GM11168 (cell line): Measurements from ENCODE around the gene ARHGEF4.

Experiments used
- in situ Hi-C: fragments of 300-500 bp; cut with MboI; formaldehyde crosslinking; loops from one replicate; pipeline ENCODE4 v1.12.0; 2022; ENCODE audit warnings: low sequenced_read_pairs; ENCODE audit not compliant: unreplicated experiment

ARHGEF4 gene

GRCh38 chr2:130997198-130997597, 160.5 kb downstream of the ARHGEF4 start:
- in situ Hi-C loops, result no loop called here

DNA sequence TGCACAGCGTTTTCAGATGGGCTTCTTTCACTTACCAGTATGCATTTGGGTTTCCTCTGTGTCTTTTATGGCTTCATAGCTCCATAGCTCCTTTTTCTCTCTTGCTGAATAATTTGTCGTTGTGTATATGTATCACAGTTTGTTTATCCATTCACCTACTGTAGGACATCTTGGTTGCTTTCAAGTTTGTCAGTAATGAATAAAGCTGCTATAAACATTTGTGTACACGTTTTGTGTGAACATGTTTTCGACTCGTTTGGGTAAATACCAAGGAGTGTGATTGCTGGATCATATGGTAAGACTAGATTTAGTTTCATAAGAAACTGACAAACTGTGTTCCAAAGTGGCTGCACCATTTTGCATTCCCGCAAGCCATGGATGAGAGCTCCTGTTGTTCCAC, 161.8 kb downstream of the ARHGEF4 start:
- in situ Hi-C loops, result no loop called here

DNA sequence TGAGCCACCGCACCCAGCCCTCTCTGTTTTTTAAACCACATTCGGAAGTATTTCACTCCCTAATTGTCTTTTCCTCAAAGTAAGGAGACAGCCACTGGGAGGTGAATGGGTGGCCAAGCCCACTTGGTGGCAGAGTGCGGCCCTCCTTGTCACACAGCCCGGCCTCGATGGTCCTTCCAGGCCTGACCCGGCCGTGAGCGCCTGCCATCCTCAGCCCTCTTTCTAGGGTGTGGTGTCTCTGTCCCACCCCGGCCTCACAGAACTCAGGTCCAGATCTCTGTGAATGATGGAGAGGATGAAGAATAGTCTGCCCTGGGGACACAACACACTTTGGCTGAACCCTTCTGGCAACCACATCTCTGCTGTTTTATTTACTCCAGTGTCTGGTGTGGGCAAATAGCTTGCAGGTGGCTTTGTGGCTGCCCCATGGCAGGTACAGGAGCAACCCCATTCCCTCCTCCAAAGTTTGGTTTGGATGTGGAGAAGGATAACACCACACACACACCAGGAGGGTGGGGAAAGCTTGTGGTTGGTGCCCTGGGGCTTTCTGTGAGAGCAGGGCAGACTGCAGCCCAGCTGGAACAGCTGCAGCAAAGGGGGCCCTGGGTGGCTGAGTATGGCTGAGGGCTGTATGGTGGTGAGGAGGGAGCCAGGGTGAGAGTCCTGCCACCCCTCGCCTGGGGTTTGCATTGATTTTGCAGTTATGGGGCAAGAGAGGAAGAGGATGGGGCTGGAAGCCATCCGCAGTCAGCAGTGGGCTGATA, 167.9 kb downstream of the ARHGEF4 start:
- in situ Hi-C loops, result no loop called here

GRCh38 chr2:131005216-131005935, 168.7 kb downstream of the ARHGEF4 start:
- in situ Hi-C loops, result no loop called here

GRCh38 chr2:131006561-131006960, 169.8 kb downstream of the ARHGEF4 start:
- in situ Hi-C loops, result no loop called here

DNA sequence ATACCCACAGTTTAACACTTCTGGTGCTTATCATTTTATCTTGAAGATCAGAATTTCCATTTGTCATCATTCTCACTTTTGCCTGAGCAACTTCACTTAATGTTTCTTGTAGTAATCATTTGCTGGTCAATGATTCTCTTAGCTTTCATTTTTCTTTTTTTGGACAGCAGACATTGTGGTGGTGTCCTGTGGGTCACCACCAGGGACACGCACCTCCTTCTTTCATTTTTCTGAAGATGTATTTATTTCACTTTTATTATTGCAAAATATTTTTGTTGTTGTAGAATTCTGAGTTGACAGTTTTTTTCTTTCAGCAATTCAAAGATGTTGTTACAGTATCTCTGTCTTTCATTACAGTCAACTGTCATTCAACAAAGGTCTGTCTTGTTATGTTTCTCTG, 172.3 kb downstream of the ARHGEF4 start:
- in situ Hi-C loops, result no loop called here

GRCh38 chr2:131009713-131010475, 173.2 kb downstream of the ARHGEF4 start:
- in situ Hi-C loops, result no loop called here

DNA sequence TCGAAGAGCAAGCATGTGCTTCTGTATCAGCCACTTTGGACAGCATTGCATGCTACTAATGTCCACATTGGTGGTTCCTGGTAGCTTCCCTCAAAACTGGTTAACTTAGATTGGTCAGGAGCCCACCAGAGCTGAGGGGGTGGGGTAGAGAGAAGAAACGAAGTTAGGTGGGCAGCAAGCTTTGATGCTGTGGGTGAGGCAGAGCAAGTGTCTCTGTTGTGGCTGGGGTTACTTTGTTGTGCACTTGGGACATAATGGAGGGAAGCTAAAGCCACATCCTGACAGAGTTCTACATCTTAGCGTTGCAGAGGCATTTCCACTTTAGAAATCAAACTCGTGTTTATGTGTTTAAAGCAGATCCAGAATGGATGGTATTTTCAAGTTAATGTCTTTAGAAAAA, 173.9 kb downstream of the ARHGEF4 start:
- in situ Hi-C loops, result no loop called here

GRCh38 chr2:131011486-131011885, 174.8 kb downstream of the ARHGEF4 start:
- in situ Hi-C loops, result no loop called here

DNA sequence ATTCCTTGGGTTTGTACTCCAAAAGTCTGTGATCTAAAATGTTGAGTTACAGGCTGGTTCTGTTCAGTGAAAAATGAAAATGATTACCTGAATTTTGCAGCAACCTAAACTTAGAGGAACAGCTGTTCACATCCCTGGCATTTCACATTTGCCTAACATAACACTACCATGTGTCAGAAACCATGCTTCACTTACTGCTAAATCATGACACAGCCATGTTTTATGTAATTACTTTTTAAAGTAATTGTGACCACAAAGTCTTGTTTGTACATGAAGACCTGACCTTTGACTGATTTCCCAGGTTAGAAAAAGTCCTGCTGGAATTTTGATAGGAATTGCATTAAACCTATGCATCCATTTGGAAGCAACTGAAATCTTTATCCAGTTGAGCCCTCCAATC, 177.4 kb downstream of the ARHGEF4 start:
- in situ Hi-C loops, result no loop called here

GRCh38 chr2:131015764-131016163, 179.1 kb downstream of the ARHGEF4 start:
- in situ Hi-C loops, result no loop called here

DNA sequence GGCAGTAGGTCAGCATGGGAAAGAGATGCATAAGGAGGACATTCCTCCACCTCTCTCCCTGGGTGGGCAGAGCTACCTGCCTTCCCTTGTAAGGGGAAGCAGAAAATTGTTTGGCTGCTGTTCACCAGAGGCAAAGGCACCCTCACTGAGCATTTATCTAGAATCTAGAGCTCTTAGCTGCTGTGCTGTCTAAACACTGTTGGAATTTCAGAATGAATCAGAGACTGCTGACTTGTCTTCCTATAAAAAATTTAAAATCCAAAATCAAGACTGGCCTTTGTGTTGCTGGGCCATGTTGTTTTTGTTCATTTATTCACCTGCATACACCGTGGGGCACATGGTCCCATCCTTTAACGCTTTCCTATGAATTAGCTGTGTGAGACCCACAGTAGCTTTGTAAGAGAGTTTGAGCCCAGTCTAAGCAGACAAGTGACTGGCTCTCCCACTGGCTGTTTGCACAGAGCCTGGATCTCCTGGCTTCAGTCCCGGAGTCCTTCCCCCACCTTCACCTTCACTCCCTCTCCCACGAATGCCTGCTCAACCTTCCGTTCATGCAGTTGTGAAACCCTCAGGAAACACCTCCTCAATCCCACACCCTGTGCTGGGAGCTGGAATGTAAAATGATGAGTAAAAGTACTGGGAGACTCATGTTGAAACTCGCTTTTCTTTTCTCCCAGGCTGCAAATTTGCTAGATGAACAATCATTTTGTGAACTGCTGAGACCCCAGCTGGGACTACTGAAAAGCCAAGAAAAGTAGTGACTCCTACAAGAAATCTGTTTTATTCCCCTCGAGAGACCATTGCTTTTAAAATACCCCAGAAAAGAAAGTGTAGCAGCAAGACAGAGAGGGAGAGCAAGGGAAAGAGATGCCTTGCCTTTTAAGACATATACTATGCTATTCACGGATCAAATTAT, 180.4 kb downstream of the ARHGEF4 start:
- in situ Hi-C loops, result no loop called here

DNA sequence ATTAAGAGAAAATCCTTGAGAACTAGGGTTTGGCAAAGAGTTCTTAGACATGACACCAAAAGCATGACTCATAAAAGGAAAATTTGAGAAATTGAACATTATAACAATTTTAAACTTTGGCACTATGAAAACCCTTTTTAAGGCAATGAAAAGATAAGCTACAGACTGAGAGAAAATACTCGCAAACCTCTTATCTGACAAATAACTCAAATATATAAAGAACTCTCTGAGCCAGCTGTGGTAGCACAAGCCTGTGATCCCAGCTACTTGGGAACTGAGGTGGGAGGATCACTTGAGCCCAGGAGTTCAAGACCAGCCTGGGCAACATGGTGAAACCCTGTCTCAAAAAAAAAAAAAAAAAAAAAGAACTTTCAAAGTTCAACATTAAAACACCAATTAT, 186.0 kb downstream of the ARHGEF4 start:
- in situ Hi-C loops, result no loop called here

DNA sequence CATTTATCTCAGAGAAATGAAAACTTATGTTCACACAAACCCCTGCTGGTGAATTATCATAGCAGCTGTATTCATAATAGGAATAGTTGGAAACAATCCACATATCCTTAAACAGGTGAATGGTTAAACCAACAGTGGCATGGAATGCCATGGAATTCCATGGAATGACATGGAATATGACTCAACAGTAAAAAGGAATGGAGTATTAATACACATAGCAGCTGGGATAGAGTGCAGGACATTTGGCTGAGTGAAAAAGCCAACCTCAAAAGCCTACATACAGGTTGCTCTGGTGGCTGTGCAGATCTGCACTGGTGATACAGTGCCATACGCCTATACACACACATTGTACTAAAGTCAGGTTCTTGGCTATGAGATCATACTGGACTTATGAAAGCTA, 187.0 kb downstream of the ARHGEF4 start:
- in situ Hi-C loops, result no loop called here

- in situ Hi-C loops, result no loop called here
These were observed 190.2 kb downstream of the ARHGEF4 start for GRCh38 chr2:131026919-131027318.

- in situ Hi-C loops, result no loop called here
These were observed 191.1 kb downstream of the ARHGEF4 start for GRCh38 chr2:131027566-131028528.

DNA sequence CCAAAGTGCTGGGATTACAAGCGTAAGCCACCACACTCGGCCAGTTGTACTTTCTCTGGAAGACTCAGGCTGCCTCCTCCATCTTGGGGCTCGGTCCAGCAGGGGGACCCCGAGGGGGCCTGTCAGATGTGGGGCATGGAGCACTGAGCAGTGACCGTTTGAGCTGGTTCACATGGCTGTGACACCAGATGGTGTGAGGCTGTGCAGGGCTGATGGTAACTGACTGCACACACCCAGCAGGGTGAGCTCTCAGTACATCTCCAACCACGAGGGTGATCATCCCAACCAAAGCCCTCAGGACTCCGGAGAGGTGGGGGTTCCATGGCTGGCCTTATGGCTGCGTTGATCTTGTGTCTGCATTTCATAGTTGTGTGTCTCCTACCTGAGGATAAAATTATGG, 193.1 kb downstream of the ARHGEF4 start:
- in situ Hi-C loops, result no loop called here

DNA sequence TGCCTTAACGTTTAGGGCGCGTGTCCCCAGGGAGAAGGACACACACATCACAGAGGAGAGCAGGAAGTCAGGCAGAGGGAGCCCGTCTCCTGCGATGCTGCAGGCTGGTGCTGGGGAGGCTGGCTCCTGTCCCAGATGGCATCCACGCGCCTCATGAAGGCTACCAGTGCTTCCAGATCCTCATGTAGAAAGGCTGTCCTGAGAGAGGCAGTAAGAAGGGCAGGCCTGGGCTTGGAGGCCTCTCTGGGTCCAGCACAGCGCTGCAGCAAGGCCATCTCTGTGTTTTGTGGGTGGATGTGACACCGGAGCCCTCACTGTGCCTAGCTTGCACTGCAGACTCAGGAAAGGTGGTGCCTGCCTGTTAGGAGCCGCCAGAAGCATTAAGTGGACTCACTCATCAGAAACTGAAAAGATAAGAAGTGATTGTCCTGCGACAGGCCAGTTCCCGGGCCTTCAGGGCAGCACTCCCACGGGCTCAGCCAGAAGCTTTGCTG, 193.8 kb downstream of the ARHGEF4 start:
- in situ Hi-C loops, result no loop called here

DNA sequence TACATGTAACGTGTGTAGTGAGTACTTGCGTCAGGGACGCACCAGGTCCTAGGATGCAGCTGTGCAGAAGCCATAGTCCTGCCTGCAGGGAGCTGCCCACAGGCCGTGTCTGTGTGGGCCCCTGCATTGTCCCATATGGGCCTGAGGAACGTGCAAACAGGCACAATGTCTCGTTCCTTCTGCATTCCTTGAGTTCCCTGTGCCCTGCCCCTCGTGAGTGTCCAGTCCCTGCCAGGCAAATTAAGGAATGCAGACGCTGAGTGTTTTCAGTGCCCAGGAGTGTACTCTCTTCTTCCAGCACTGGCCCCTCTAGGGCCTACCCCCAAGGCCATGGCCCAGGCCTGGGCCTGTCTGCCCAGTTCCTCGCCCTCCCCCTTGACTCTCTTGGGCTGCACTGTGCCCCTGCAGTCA, 194.7 kb downstream of the ARHGEF4 start:
- in situ Hi-C loops, result no loop called here
